GM23338 (cell line): ENCODE results near the gene AOC3. TPM values are rescaled to one million over a fixed set of nuclear protein-coding genes. Genes with fewer than 3 reads are reported as not detected.

ENCODE experiments used
- ATAC-seq: fragments of 200-7000 bp; cut with Tn5 transposase; 3 replicates; pipeline ENCODE4 v1.9.1; 2020
- DNase-seq: peaks from one replicate; pipeline ENCODE4 v3.0.0-alpha.2; 2015; ENCODE audit warnings: low spot score
- H2AFZ ChIP-seq: fragments of 200-600 bp; sonication (generic); 2 replicates; pipeline ENCODE4 v1.8.0; 2016; ENCODE audit warnings: antibody characterized with exemption, mild to moderate bottlenecking, moderate library complexity
- H3F3A ChIP-seq: fragments of 200-600 bp; sonication (generic); replicated peaks from 2 replicates; pipeline ENCODE4 v1.8.0; 2017; ENCODE audit warnings: antibody characterized with exemption, mixed run types, low read depth
- H3K27ac ChIP-seq: fragments of 200-600 bp; sonication (generic); 2 replicates; pipeline ENCODE4 v1.6.1; 2016; ENCODE audit warnings: low read depth
- H3K27me3 ChIP-seq: fragments of 200-600 bp; sonication (generic); 2 replicates; pipeline ENCODE4 v1.8.0; 2016; ENCODE audit warnings: mild to moderate bottlenecking, mixed run types, moderate library complexity; ENCODE audit not compliant: insufficient read depth
- H3K36me3 ChIP-seq: fragments of 200-600 bp; sonication (generic); 2 replicates; pipeline ENCODE4 v1.8.0; 2016; ENCODE audit warnings: mild to moderate bottlenecking; ENCODE audit not compliant: insufficient read depth
- H3K4me1 ChIP-seq: fragments of 200-600 bp; sonication (generic); 2 replicates; pipeline ENCODE4 v1.8.0; 2016; ENCODE audit warnings: mild to moderate bottlenecking, moderate library complexity; ENCODE audit not compliant: insufficient read depth
- H3K4me2 ChIP-seq: fragments of 200-600 bp; sonication (generic); 2 replicates; pipeline ENCODE4 v1.7.1; 2017; ENCODE audit warnings: mixed run types
- H3K4me3 ChIP-seq: fragments of 200-600 bp; sonication (generic); 2 replicates; pipeline ENCODE4 v1.6.1; 2016; ENCODE audit warnings: mixed run types
- H3K79me2 ChIP-seq: fragments of 200-600 bp; sonication (generic); replicated peaks from 2 replicates; pipeline ENCODE4 v1.8.0; 2017; ENCODE audit warnings: mild to moderate bottlenecking; ENCODE audit not compliant: insufficient read depth
- H3K9me2 ChIP-seq: fragments of 200-600 bp; sonication (generic); 2 replicates; pipeline ENCODE4 v1.8.0; 2017; ENCODE audit not compliant: insufficient read depth
- H4K20me1 ChIP-seq: fragments of 200-600 bp; sonication (generic); replicated peaks from 2 replicates; pipeline ENCODE4 v1.8.0; 2017; ENCODE audit warnings: mild to moderate bottlenecking; ENCODE audit not compliant: insufficient read depth
- H3K27ac Mint-ChIP-seq: 2 replicates; pipeline ENCODE4 v1.8.0; 2020; ENCODE audit warnings: inconsistent platforms, mild to moderate bottlenecking, moderate library complexity, mixed read lengths
- H3K27me3 Mint-ChIP-seq: 3 replicates; pipeline ENCODE4 v1.8.0; 2022; ENCODE audit warnings: low read depth, mild to moderate bottlenecking, moderate library complexity, mixed read lengths, inconsistent platforms; ENCODE audit not compliant: insufficient read depth, poor library complexity
- H3K36me3 Mint-ChIP-seq: 3 replicates; pipeline ENCODE4 v1.8.0; 2021; ENCODE audit warnings: low read depth, mild to moderate bottlenecking, inconsistent platforms, moderate library complexity, mixed read lengths
- H3K4me1 Mint-ChIP-seq: 3 replicates; pipeline ENCODE4 v1.8.0; 2020; ENCODE audit warnings: mild to moderate bottlenecking, inconsistent platforms, mixed read lengths
- H3K4me3 Mint-ChIP-seq: 3 replicates; pipeline ENCODE4 v1.8.0; 2021; ENCODE audit warnings: moderate library complexity, mild to moderate bottlenecking, inconsistent platforms, mixed read lengths
- H3K9me3 Mint-ChIP-seq: 3 replicates; pipeline ENCODE4 v1.8.0; 2020; ENCODE audit warnings: moderate library complexity, mild to moderate bottlenecking, inconsistent platforms, mixed read lengths
- CREB1 ChIP-seq: fragments of 250-450 bp; sonication (Bioruptor Pico); IDR thresholded peaks from 2 replicates; pipeline ENCODE4 v1.5.0; 2020; ENCODE audit warnings: low read depth, mild to moderate bottlenecking, moderate library complexity
- EZH2 ChIP-seq: fragments of 200-600 bp; sonication (generic); IDR thresholded peaks from one replicate; pipeline ENCODE4 v1.8.0; 2017; ENCODE audit warnings: antibody characterized with exemption, mild to moderate bottlenecking, low read depth; ENCODE audit not compliant: unreplicated experiment
- EZH2phosphoT487 ChIP-seq: fragments of 200-600 bp; sonication (generic); IDR thresholded peaks from one replicate; pipeline ENCODE4 v1.8.1; 2018; ENCODE audit warnings: antibody characterized with exemption; ENCODE audit not compliant: unreplicated experiment
- JUNB ChIP-seq: IDR thresholded peaks from one replicate; pipeline ENCODE4 v1.6.1; 2016; ENCODE audit warnings: antibody characterized with exemption; ENCODE audit not compliant: unreplicated experiment
- NANOG ChIP-seq: IDR thresholded peaks from 2 replicates; pipeline ENCODE4 v1.6.1; 2016; ENCODE audit warnings: antibody characterized with exemption, borderline replicate concordance
- POLR2AphosphoS5 ChIP-seq: IDR thresholded peaks from 2 replicates; pipeline ENCODE4 v1.6.1; 2016; ENCODE audit warnings: antibody characterized with exemption, low read depth
- STAT1 ChIP-seq: IDR thresholded peaks from one replicate; pipeline ENCODE4 v1.6.1; 2016; ENCODE audit warnings: antibody characterized with exemption; ENCODE audit not compliant: unreplicated experiment
- ZNF114 ChIP-seq: fragments of 250-450 bp; sonication (Bioruptor Pico); IDR thresholded peaks from 2 replicates; pipeline ENCODE4 v1.5.0; 2020; ENCODE audit warnings: mild to moderate bottlenecking, moderate library complexity
- ZNF331 ChIP-seq: fragments of 250-450 bp; sonication (Bioruptor Pico); IDR thresholded peaks from 2 replicates; pipeline ENCODE4 v1.5.0; 2020; ENCODE audit warnings: low read depth, mild to moderate bottlenecking, moderate library complexity
- polyA plus RNA-seq: library from polyadenylated mRNA; unstranded; fragments of >200 nt; fragmentation: Nextera tagmentation; extraction: Ambion mirVana; gene quantifications from 2 replicates; pipeline ENCODE4 v1.2.1, GENCODE V29; 2016
- total RNA-seq: library from RNA; depleted of rRNA; stranded (reverse); fragments of >200 nt; shearing (Covaris generic); gene quantifications from 2 replicates; pipeline ENCODE4 v1.2.3, GENCODE V29; 2014
- TF ChIP-seq, protein P1 (sequence below), 2 experiments: fragments of 200-600 bp in 1 of 2; sonication (generic) in 1 of 2; conservative IDR thresholded peaks; 2 replicates each; pipeline versions ENCODE4 v1.5.1 to v1.6.1; 2016 to 2017; ENCODE audit warnings: antibody characterized with exemption in 2 of 2, low read depth in 2 of 2, mild to moderate bottlenecking in 2 of 2, moderate library complexity in 1 of 2
- TF ChIP-seq, protein P2 (sequence below): fragments of 250-450 bp; sonication (Bioruptor Pico); IDR thresholded peaks from 2 replicates; pipeline ENCODE4 v1.5.0; 2020; ENCODE audit warnings: mild to moderate bottlenecking, moderate library complexity
- TF ChIP-seq, protein P3 (sequence below): IDR thresholded peaks from one replicate; pipeline ENCODE4 v1.6.1; 2018; ENCODE audit warnings: antibody characterized with exemption; ENCODE audit not compliant: unreplicated experiment
- TF ChIP-seq, protein P4 (sequence below): IDR thresholded peaks from 2 replicates; pipeline ENCODE4 v1.6.1; 2016; ENCODE audit warnings: antibody characterized with exemption

The AOC3 gene
- total and polyA plus RNA-seq, 2 experiments from 2014 or later, result 1.4 to 1.7 TPM

DNA sequence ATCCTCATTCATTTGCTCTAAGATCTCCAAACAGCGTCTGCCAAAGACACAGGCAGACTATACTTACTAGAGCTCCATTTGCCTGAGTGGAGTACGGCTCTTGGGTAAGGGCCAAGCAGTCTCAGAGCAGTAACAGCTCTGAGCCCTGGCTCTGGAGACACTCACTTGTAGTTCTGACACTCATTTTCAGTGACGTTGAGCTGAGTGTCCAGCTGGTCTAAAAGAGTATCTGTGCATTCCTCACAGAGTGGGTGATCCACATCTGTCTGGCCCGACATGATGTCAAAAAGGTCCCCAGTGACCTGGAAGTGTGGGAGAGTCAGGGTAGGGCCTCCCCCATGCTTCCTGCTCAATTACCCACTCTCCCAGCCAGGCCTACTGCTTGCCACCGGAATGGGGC is 32.6 kb upstream of the AOC3 start:
- peaks cover 3% of the 10 kb centered on the region; the same call in 1 of the 2 replicates for H3F3A ChIP-seq
- H3K4me3 Mint-ChIP-seq, result no peak overlapping the region
- H3K27ac ChIP-seq, result no peak overlapping the region
- H3K36me3 Mint-ChIP-seq, result peaks cover 70% of the 10 kb centered on the region
- H3K27ac Mint-ChIP-seq, result no peak overlapping the region
- H3K4me1 ChIP-seq, result peaks cover 4% of the 10 kb centered on the region
- H3K27me3 Mint-ChIP-seq, result no peaks in the 10 kb centered on the region
- H3K4me1 Mint-ChIP-seq, result no peaks in the 10 kb centered on the region; the same call in 2 of the 3 replicates
- H3K4me2 ChIP-seq, result no peak overlapping the region
- ATAC-seq (no peak), DNase-seq (no peak)
- H4K20me1 ChIP-seq, result peaks cover 21% of the 10 kb centered on the region
- H3K9me2 ChIP-seq, result no peaks in the 10 kb centered on the region
- H3K4me3 ChIP-seq, result no peak overlapping the region
- no peaks in the 10 kb centered on the region for H3K9me3 Mint-ChIP-seq
- peaks cover 9% of the 10 kb centered on the region for H3K79me2 ChIP-seq
- H2AFZ ChIP-seq, result no peak overlapping the region
- TF ChIP-seq JUNB (no peak), ZNF331 (CRISPR knock-in tag) (no peak), NANOG (no peak), EZH2 (no peak), ZNF114 (CRISPR knock-in tag) (no peak), EZH2phosphoT487 (no peak), POLR2AphosphoS5 (no peak), CREB1 (CRISPR knock-in tag) (no peak), STAT1 (no peak)
- TF ChIP-seq, protein P1, sequence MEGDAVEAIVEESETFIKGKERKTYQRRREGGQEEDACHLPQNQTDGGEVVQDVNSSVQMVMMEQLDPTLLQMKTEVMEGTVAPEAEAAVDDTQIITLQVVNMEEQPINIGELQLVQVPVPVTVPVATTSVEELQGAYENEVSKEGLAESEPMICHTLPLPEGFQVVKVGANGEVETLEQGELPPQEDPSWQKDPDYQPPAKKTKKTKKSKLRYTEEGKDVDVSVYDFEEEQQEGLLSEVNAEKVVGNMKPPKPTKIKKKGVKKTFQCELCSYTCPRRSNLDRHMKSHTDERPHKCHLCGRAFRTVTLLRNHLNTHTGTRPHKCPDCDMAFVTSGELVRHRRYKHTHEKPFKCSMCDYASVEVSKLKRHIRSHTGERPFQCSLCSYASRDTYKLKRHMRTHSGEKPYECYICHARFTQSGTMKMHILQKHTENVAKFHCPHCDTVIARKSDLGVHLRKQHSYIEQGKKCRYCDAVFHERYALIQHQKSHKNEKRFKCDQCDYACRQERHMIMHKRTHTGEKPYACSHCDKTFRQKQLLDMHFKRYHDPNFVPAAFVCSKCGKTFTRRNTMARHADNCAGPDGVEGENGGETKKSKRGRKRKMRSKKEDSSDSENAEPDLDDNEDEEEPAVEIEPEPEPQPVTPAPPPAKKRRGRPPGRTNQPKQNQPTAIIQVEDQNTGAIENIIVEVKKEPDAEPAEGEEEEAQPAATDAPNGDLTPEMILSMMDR (conservative IDR thresholded peaks at IDR 0.05; ENCODE audit: low read depth in 2 of 2), result no peak
- TF ChIP-seq, protein P2, sequence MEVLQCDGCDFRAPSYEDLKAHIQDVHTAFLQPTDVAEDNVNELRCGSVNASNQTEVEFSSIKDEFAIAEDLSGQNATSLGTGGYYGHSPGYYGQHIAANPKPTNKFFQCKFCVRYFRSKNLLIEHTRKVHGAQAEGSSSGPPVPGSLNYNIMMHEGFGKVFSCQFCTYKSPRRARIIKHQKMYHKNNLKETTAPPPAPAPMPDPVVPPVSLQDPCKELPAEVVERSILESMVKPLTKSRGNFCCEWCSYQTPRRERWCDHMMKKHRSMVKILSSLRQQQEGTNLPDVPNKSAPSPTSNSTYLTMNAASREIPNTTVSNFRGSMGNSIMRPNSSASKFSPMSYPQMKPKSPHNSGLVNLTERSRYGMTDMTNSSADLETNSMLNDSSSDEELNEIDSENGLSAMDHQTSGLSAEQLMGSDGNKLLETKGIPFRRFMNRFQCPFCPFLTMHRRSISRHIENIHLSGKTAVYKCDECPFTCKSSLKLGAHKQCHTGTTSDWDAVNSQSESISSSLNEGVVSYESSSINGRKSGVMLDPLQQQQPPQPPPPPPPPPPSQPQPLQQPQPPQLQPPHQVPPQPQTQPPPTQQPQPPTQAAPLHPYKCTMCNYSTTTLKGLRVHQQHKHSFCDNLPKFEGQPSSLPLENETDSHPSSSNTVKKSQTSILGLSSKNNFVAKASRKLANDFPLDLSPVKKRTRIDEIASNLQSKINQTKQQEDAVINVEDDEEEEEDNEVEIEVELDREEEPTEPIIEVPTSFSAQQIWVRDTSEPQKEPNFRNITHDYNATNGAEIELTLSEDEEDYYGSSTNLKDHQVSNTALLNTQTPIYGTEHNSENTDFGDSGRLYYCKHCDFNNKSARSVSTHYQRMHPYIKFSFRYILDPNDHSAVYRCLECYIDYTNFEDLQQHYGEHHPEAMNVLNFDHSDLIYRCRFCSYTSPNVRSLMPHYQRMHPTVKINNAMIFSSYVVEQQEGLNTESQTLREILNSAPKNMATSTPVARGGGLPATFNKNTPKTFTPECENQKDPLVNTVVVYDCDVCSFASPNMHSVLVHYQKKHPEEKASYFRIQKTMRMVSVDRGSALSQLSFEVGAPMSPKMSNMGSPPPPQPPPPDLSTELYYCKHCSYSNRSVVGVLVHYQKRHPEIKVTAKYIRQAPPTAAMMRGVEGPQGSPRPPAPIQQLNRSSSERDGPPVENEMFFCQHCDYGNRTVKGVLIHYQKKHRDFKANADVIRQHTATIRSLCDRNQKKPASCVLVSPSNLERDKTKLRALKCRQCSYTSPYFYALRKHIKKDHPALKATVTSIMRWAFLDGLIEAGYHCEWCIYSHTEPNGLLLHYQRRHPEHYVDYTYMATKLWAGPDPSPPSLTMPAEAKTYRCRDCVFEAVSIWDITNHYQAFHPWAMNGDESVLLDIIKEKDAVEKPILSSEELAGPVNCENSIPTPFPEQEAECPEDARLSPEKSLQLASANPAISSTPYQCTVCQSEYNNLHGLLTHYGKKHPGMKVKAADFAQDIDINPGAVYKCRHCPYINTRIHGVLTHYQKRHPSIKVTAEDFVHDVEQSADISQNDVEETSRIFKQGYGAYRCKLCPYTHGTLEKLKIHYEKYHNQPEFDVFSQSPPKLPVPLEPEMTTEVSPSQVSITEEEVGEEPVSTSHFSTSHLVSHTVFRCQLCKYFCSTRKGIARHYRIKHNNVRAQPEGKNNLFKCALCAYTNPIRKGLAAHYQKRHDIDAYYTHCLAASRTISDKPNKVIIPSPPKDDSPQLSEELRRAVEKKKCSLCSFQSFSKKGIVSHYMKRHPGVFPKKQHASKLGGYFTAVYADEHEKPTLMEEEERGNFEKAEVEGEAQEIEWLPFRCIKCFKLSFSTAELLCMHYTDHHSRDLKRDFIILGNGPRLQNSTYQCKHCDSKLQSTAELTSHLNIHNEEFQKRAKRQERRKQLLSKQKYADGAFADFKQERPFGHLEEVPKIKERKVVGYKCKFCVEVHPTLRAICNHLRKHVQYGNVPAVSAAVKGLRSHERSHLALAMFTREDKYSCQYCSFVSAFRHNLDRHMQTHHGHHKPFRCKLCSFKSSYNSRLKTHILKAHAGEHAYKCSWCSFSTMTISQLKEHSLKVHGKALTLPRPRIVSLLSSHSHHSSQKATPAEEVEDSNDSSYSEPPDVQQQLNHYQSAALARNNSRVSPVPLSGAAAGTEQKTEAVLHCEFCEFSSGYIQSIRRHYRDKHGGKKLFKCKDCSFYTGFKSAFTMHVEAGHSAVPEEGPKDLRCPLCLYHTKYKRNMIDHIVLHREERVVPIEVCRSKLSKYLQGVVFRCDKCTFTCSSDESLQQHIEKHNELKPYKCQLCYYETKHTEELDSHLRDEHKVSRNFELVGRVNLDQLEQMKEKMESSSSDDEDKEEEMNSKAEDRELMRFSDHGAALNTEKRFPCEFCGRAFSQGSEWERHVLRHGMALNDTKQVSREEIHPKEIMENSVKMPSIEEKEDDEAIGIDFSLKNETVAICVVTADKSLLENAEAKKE (CRISPR knock-in tag), result no peak
- TF ChIP-seq, protein P3, sequence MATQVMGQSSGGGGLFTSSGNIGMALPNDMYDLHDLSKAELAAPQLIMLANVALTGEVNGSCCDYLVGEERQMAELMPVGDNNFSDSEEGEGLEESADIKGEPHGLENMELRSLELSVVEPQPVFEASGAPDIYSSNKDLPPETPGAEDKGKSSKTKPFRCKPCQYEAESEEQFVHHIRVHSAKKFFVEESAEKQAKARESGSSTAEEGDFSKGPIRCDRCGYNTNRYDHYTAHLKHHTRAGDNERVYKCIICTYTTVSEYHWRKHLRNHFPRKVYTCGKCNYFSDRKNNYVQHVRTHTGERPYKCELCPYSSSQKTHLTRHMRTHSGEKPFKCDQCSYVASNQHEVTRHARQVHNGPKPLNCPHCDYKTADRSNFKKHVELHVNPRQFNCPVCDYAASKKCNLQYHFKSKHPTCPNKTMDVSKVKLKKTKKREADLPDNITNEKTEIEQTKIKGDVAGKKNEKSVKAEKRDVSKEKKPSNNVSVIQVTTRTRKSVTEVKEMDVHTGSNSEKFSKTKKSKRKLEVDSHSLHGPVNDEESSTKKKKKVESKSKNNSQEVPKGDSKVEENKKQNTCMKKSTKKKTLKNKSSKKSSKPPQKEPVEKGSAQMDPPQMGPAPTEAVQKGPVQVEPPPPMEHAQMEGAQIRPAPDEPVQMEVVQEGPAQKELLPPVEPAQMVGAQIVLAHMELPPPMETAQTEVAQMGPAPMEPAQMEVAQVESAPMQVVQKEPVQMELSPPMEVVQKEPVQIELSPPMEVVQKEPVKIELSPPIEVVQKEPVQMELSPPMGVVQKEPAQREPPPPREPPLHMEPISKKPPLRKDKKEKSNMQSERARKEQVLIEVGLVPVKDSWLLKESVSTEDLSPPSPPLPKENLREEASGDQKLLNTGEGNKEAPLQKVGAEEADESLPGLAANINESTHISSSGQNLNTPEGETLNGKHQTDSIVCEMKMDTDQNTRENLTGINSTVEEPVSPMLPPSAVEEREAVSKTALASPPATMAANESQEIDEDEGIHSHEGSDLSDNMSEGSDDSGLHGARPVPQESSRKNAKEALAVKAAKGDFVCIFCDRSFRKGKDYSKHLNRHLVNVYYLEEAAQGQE, result no peak
- TF ChIP-seq, protein P4, sequence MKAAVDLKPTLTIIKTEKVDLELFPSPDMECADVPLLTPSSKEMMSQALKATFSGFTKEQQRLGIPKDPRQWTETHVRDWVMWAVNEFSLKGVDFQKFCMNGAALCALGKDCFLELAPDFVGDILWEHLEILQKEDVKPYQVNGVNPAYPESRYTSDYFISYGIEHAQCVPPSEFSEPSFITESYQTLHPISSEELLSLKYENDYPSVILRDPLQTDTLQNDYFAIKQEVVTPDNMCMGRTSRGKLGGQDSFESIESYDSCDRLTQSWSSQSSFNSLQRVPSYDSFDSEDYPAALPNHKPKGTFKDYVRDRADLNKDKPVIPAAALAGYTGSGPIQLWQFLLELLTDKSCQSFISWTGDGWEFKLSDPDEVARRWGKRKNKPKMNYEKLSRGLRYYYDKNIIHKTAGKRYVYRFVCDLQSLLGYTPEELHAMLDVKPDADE, result no peak
- no peaks in the 10 kb centered on the region for H3K27me3 ChIP-seq
- peaks cover 17% of the 10 kb centered on the region for H3K36me3 ChIP-seq
